ENCODE data around the gene HIPK4.
A peak's percentile ranks its signal among the peaks of the same experiment; 100 is the strongest.

Gene HIPK4

GRCh38 chr19:40390084-40390742 is at the start of gene HIPK4:
Gene HIPK4, minus strand, starts transcription at chr19:40390181. Its CDS starts 279 bp downstream, at chr19:40389902.
- no peak for TF ChIP-seq CTCF (IDR thresholded peaks at IDR 0.05)

- no peak for TF ChIP-seq CTCF (IDR thresholded peaks at IDR 0.05)
These were observed 48.3 kb upstream of the HIPK4 start for GRCh38 chr19:40438284-40438683.

GRCh38 chr19:40433391-40434216 is 43.6 kb upstream of the HIPK4 start:
- TF ChIP-seq CTCF (IDR thresholded peaks at IDR 0.05): no peak

GRCh38 chr19:40431698-40432097 is 41.7 kb upstream of the HIPK4 start:
- TF ChIP-seq CTCF (IDR thresholded peaks at IDR 0.05): no peak

- peak; percentile 98 for TF ChIP-seq CTCF (IDR thresholded peaks at IDR 0.05)
These were observed 35.7 kb upstream of the HIPK4 start, which contains the start of gene SERTAD1 for GRCh38 chr19:40425450-40426287. Gene SERTAD1, minus strand, starts transcription at chr19:40425992. Its CDS starts 2,446 bp downstream, at chr19:40423546.

- TF ChIP-seq CTCF (IDR thresholded peaks at IDR 0.05): no peak
These were observed 34.9 kb upstream of the HIPK4 start for GRCh38 chr19:40424637-40425449.
